Measurements from ENCODE around the gene USP2.
"Not testable (repeated sequence)": the region's sequence is repeated elsewhere in the genome, so short reads cannot be mapped to it uniquely, and the experiment has no call there.

USP2 gene

GRCh38 chr11:119417726-119418540 is 36.4 kb upstream of the USP2 start:
- DNase-seq (no peak), ATAC-seq (no peak)
- H3K27ac Mint-ChIP-seq, result no peak overlapping the region
- H3K4me1 Mint-ChIP-seq, result peaks cover 12% of the 10 kb centered on the region
- peaks cover 40% of the 10 kb centered on the region for H3K27me3 Mint-ChIP-seq
- H3K4me3 Mint-ChIP-seq, result no peak overlapping the region
- peaks cover 0 to 6% of the 10 kb centered on the region in 2 donors for H3K9me3 Mint-ChIP-seq

DNA sequence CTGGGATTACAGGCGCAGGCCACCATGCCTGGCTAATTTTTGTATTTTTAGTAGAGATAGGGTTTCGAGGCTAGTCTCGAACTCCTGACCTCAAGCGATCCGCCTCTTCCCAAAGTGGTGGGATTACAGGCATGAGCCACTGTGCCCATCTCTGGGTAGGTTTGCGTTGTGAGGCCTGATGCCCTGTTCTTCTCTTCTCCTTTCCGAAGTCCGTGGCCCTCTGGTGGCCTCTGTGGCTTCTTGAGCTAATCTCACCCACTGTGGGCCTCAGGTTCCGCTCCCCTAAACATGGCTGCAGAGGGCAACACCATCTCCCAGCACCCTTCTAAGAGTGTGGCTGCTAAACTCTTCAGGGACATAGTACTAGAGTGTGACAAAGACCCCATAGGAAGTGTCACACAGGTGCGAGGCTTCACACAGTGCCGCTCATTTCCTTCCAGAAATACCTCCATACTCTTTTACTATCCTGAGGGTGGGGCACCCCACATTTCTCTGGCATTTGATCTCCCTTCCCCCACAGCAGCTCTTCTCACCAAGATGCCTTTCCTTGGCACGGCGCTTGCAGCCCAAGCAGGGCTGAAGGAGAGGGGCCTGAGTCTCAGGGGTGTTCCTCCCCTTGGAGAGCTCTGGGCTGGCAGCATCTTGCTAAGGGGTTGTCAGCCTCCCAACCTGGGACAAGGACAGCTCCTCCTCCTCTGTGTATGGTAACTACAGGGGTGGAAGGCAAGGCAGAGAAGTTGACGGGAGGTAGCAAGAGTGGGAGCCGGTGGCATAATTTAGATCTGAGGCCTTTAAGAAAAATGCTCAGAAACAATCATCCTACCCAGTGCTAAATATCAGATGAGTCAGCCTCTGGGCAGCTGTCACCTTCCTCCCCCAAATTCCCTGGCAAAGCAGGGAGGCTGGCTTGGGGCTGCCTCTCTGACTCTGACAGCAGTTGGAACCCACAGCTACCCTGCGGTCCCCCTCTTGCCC is 35.4 kb upstream of the USP2 start:
- no peak for DNase-seq
- Mint-ChIP-seq H3K27ac (no peak overlapping the region), H3K4me1 (peaks cover 2% of the 10 kb centered on the region), H3K27me3 (peaks cover 29% of the 10 kb centered on the region), H3K4me3 (no peak overlapping the region), H3K9me3 (peaks cover 6 to 7% of the 10 kb centered on the region in 2 donors)
- ATAC-seq, result no peak

DNA sequence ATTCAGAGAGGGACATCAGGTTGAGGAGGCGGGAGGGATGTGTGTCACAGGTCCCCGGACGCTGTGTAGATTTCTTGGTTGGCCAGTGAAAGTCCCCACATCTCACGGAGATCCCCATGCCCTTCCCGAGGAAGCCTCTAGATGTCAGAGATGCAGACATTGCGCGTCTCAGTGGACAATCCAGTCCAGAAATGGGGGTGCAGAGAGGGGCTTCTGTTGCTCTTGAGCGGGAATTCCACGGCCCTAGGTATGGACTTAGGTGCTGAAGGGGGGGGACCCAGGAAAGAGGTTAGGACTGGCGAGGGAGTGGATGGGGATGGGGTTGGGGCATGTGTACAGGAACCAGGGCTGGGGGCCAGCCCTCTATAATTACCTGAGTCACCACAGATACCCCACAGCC is 34.5 kb upstream of the USP2 start:
- no peak for ATAC-seq
- peaks cover 23% of the 10 kb centered on the region for H3K27me3 Mint-ChIP-seq

GRCh38 chr11:119415517-119415916 is 34.0 kb upstream of the USP2 start:
- ATAC-seq, result no peak
- Mint-ChIP-seq H3K4me1 (no peaks in the 10 kb centered on the region), H3K4me3 (no peak overlapping the region)

More for the DNA sequence above, 34.5 kb upstream of the USP2 start:
- H3K27ac Mint-ChIP-seq, result no peak overlapping the region
- DNase-seq, result no peak
- H3K4me3 Mint-ChIP-seq, result no peak overlapping the region
- peaks cover 6 to 7% of the 10 kb centered on the region in 2 donors for H3K9me3 Mint-ChIP-seq
- H3K4me1 Mint-ChIP-seq, result no peaks in the 10 kb centered on the region

GRCh38 chr11:119414734-119415133 is 33.2 kb upstream of the USP2 start:
- H3K27ac Mint-ChIP-seq, result no peak overlapping the region
- no peak for ATAC-seq
- no peak overlapping the region for H3K4me3 Mint-ChIP-seq
- no peak for DNase-seq
- peaks cover 6 to 7% of the 10 kb centered on the region in 2 donors for H3K9me3 Mint-ChIP-seq
- H3K27me3 Mint-ChIP-seq, result peaks cover 11% of the 10 kb centered on the region
- H3K4me1 Mint-ChIP-seq, result no peaks in the 10 kb centered on the region

More at GRCh38 chr11:119415517-119415916, 34.0 kb upstream of the USP2 start:
- peaks cover 6 to 7% of the 10 kb centered on the region in 2 donors for H3K9me3 Mint-ChIP-seq
- H3K27ac Mint-ChIP-seq, result no peak overlapping the region
- DNase-seq, result no peak
- peaks cover 19% of the 10 kb centered on the region for H3K27me3 Mint-ChIP-seq

DNA sequence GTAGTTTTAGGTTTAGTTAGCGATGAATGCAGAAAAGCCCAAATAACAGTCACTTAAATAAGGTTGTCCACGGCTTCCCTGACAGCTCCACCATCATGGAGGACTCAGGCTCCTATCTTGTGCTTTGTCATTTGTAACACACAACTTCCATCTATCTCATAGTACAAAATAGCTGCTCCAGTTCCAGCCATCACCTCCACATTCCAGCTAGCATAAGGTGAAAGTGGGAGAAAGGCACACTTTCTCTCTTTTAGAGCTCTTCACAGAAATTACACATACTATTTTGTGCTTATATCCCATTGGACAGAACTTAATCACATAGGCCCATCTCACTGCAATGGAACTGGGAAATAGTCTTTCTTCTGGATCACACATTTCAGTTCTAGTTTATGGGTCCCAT is 32.8 kb upstream of the USP2 start:
- H3K4me3 Mint-ChIP-seq, result no peak overlapping the region
- no peaks in the 10 kb centered on the region for H3K4me1 Mint-ChIP-seq
- ATAC-seq, result no peak
- H3K9me3 Mint-ChIP-seq, result peaks cover 6 to 7% of the 10 kb centered on the region in 2 donors
- no peak overlapping the region for H3K27ac Mint-ChIP-seq
- no peak for DNase-seq
- peaks cover 7% of the 10 kb centered on the region for H3K27me3 Mint-ChIP-seq

DNA sequence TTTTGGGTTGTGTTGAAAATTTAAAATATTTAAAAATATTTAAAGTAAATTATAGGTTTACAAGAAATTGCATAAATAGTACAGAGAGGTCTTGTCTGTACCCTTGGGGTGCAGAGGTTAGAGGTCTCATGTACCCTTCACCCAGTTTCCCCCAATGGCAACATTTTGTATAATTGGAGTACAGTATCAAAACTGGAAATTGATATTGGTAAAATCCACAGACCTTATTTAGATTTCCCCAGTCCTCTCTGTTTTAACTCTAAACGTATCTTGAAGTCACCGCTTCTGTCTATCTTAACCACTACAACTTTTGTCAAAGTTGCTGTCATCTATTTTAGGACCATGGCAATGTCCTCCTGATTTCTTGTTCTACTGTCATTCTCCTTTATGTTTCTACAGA is 30.6 kb upstream of the USP2 start:
- H3K27me3 Mint-ChIP-seq, result no peaks in the 10 kb centered on the region
- H3K27ac Mint-ChIP-seq, result no peak overlapping the region
- ATAC-seq (no peak), DNase-seq (no peak)
- H3K4me3 Mint-ChIP-seq, result no peak overlapping the region
- no peaks in the 10 kb centered on the region for H3K4me1 Mint-ChIP-seq
- H3K9me3 Mint-ChIP-seq, result peaks cover 6 to 7% of the 10 kb centered on the region in 2 donors

GRCh38 chr11:119410501-119410900 is 29.0 kb upstream of the USP2 start:
- DNase-seq, result no peak
- Mint-ChIP-seq H3K9me3 (peaks cover 6 to 7% of the 10 kb centered on the region in 2 donors), H3K4me3 (no peak overlapping the region), H3K4me1 (no peaks in the 10 kb centered on the region), H3K27ac (no peak overlapping the region), H3K27me3 (no peaks in the 10 kb centered on the region)
- no peak for ATAC-seq

- no peaks in the 10 kb centered on the region for H3K4me1 Mint-ChIP-seq
- no peaks in the 10 kb centered on the region for H3K27me3 Mint-ChIP-seq
- H3K27ac Mint-ChIP-seq, result peak overlapping the region in 1 of 2 donors; percentile 1
- ATAC-seq, result no peak
- peaks cover 6 to 7% of the 10 kb centered on the region in 2 donors for H3K9me3 Mint-ChIP-seq
- no peak overlapping the region for H3K4me3 Mint-ChIP-seq
- DNase-seq, result no peak
Observed at GRCh38 chr11:119409731-119410130, 28.2 kb upstream of the USP2 start.

DNA sequence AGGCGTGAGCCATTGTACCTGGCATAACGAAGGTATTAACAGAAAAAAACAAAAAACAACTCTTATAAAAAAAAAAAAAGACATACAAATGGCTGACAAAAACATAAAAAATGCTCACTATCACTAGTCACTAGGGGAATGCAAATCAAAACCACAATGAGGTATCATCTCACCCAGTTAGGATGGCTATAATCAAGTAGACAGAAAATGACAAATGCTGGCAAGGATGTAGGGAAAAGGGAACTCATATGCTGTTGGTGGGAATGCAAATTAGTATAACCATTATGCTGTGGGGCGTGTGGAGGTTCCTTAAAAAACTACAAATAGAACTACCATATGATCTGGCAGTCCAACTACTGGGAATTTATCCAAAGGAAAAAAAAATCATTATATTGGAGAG is 24.5 kb upstream of the USP2 start:
- ATAC-seq (no peak), DNase-seq (no peak)
- H3K27ac Mint-ChIP-seq, result no peak overlapping the region

DNA sequence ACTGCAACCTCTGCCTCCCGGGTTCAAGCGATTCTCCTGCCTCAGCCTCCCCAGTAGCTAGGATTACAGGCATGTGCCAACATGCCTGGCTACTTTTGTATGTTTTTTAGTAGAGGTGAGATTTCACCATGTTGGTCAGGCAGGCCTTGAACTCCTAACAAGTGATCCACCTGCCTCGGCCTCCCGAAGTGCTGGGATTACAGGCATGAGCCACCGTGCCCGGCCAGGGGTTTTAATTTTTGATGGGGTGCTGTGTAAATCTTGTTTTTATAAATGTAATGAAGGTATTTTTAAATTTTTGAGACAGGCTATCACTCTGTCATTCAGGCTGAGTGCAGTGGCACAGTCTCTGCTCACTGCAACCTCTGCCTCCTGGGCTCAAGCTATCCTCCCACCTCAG is 24.0 kb upstream of the USP2 start:
- not testable (repeated sequence) for DNase-seq, ATAC-seq
- H3K9me3 Mint-ChIP-seq, result peaks cover 9 to 12% of the 10 kb centered on the region in 2 donors

More for the DNA sequence above, 24.5 kb upstream of the USP2 start:
- H3K9me3 Mint-ChIP-seq, result peaks cover 7 to 9% of the 10 kb centered on the region in 2 donors
- no peaks in the 10 kb centered on the region for H3K27me3 Mint-ChIP-seq
- no peak overlapping the region for H3K4me3 Mint-ChIP-seq
- no peaks in the 10 kb centered on the region for H3K4me1 Mint-ChIP-seq

DNA sequence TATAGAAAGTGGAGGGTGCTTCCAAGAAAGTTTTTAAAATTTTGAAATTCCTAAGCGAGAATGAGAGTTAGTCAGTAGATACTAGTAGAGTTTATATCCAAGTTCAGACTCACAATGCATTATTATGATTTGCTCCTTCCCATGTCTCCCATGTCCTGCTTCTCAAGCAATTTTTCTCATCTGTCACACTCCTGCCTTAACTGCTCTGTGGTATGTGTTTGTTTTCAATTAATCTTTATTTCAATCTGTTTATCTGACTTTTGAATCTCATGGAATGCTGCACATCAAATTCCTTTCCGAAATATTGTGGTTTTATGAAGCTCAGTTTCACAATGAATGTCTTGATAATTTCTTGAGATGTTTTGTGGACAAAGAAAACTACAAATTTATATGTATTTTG is 23.4 kb upstream of the USP2 start:
- no peak overlapping the region for H3K4me3 Mint-ChIP-seq
- ATAC-seq, result no peak
- no peaks in the 10 kb centered on the region for H3K4me1 Mint-ChIP-seq
- peaks cover 11 to 18% of the 10 kb centered on the region in 2 donors for H3K9me3 Mint-ChIP-seq
- H3K27me3 Mint-ChIP-seq, result no peaks in the 10 kb centered on the region
- H3K27ac Mint-ChIP-seq, result no peak overlapping the region
- no peak for DNase-seq

More for the DNA sequence above, 24.0 kb upstream of the USP2 start:
- H3K4me1 Mint-ChIP-seq, H3K27me3 Mint-ChIP-seq, H3K27ac Mint-ChIP-seq, H3K4me3 Mint-ChIP-seq: not testable (repeated sequence)

- Mint-ChIP-seq H3K4me1 (no peaks in the 10 kb centered on the region), H3K27ac (no peak overlapping the region), H3K27me3 (no peaks in the 10 kb centered on the region), H3K4me3 (no peak overlapping the region), H3K9me3 (peaks cover 27 to 36% of the 10 kb centered on the region in 2 donors)
- ATAC-seq (no peak), DNase-seq (no peak)
Observed at GRCh38 chr11:119403021-119403420, 21.5 kb upstream of the USP2 start.

- Mint-ChIP-seq H3K4me3 (no peak overlapping the region), H3K27ac (peak overlapping the region in 1 of 2 donors; percentile 90), H3K27me3 (no peaks in the 10 kb centered on the region), H3K9me3 (peaks cover 32 to 41% of the 10 kb centered on the region in 2 donors), H3K4me1 (no peaks in the 10 kb centered on the region)
- no peak for ATAC-seq
- DNase-seq, result no peak
Observed at GRCh38 chr11:119402470-119402869, 21.0 kb upstream of the USP2 start.

- H3K27ac Mint-ChIP-seq, result no peak overlapping the region
- no peak overlapping the region for H3K4me3 Mint-ChIP-seq
- H3K4me1 Mint-ChIP-seq, result no peaks in the 10 kb centered on the region
- ATAC-seq, result no peak
- no peaks in the 10 kb centered on the region for H3K27me3 Mint-ChIP-seq
- H3K9me3 Mint-ChIP-seq, result peaks cover 32 to 42% of the 10 kb centered on the region in 2 donors
- no peak for DNase-seq
Observed at GRCh38 chr11:119400860-119401259, 19.4 kb upstream of the USP2 start.

DNA sequence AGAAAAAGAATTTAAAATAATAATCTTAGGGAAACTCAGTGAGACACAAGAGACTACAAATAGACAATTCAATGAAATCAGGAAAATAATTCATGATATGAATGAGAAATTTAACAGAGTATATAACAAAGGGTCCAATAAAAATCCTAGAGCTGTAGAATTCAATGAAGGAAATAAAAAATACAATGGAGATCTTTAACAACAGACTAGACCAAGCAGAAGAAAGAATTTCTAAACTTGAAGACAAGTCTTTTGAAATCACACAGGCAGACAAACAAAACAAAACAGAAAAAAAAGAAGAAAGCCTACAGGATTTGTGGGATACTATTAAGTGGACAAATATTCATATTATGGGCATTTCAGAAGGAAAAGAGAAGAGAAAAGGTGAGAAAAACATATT is 16.2 kb upstream of the USP2 start:
- DNase-seq, result no peak
- H3K27ac Mint-ChIP-seq, result no peak overlapping the region
- H3K4me1 Mint-ChIP-seq, result no peaks in the 10 kb centered on the region
- H3K9me3 Mint-ChIP-seq, result peaks cover 32 to 42% of the 10 kb centered on the region in 2 donors
- ATAC-seq, result no peak
- H3K27me3 Mint-ChIP-seq, result peaks cover 10% of the 10 kb centered on the region
- no peak overlapping the region for H3K4me3 Mint-ChIP-seq
